SK-N-SH (cell line): ENCODE data around the gene LRRC17. TPM values are rescaled to one million over a fixed set of nuclear protein-coding genes. Genes with fewer than 3 reads are reported as not detected.

Experiments used
- CTCF ChIA-PET: fragments of 300-600, 350-600 bp; formaldehyde crosslinking; extraction: SDS; loops from one replicate; lab custom pipeline; 2021; lab: Yijun Ruan, JAX
- POLR2A ChIA-PET: fragments of 350-600 bp; sonication (Branson Sonifier 250); formaldehyde crosslinking; extraction: SDS; loops from one replicate; lab custom pipeline; 2020; ENCODE audit warnings: antibody characterized with exemption, inconsistent platforms; lab: Yijun Ruan, JAX
- DNase-seq: peaks from one replicate; pipeline ENCODE4 v3.0.0; 2012
- H2AFZ ChIP-seq: fragments of 200-600 bp; sonication (generic); 2 replicates; pipeline ENCODE4 v1.8.1; 2016; ENCODE audit warnings: antibody characterized with exemption, mild to moderate bottlenecking, low read depth
- H3F3A ChIP-seq: fragments of 200-600 bp; sonication (generic); replicated peaks from 2 replicates; pipeline ENCODE3; 2016; ENCODE audit warnings: antibody characterized with exemption, mild to moderate bottlenecking; ENCODE audit not compliant: insufficient read depth
- H3K27ac ChIP-seq, 2 experiments: fragments of 200-500 bp in 1 of 2; fragments of 200-600 bp in 1 of 2; sonication (Bioruptor generic) in 1 of 2; sonication (generic), shearing (Covaris generic) in 1 of 2; 2 replicates each; pipeline versions ENCODE4 v1.5.1 to v1.6.1; 2014 to 2016; ENCODE audit warnings: low read depth in 2 of 2, inconsistent platforms in 1 of 2, low read length in 1 of 2, mild to moderate bottlenecking in 1 of 2, mixed read lengths in 1 of 2
- H3K27me3 ChIP-seq: fragments of 200-600 bp; sonication (generic), shearing (Covaris generic); 2 replicates; pipeline ENCODE4 v1.6.1; 2016; ENCODE audit warnings: mixed run types; ENCODE audit not compliant: insufficient read depth
- H3K36me3 ChIP-seq, 2 experiments: fragments of 200-500 bp in 1 of 2; fragments of 200-600 bp in 1 of 2; sonication (Bioruptor generic) in 1 of 2; sonication (generic) in 1 of 2; replicated peaks in 1 of 2; 2 replicates each; pipeline versions ENCODE3 to v1.5.1; 2014 to 2016; ENCODE audit warnings: low read length in 1 of 2, mild to moderate bottlenecking in 1 of 2; ENCODE audit not compliant: insufficient read depth in 2 of 2, control insufficient read depth in 1 of 2
- H3K4me1 ChIP-seq, 2 experiments: fragments of 200-500 bp in 1 of 2; fragments of 200-600 bp in 1 of 2; sonication (Bioruptor generic) in 1 of 2; sonication (generic), shearing (Covaris generic) in 1 of 2; 2 replicates each; pipeline versions ENCODE4 v1.5.1 to v1.6.1; 2014 to 2016; ENCODE audit warnings: low read depth in 1 of 2, low read length in 1 of 2, mixed run types in 1 of 2; ENCODE audit not compliant: insufficient read depth in 2 of 2, control insufficient read depth in 1 of 2
- H3K4me2 ChIP-seq: fragments of 200-600 bp; sonication (generic), shearing (Covaris generic); 2 replicates; pipeline ENCODE4 v1.6.1; 2017; ENCODE audit warnings: mixed run types
- H3K4me3 ChIP-seq, 2 experiments: fragments of 200-500 bp in 1 of 2; fragments of 200-600 bp in 1 of 2; sonication (Bioruptor generic) in 1 of 2; sonication (generic), shearing (Covaris generic) in 1 of 2; 2 replicates each; pipeline versions ENCODE4 v1.5.1 to v1.8.1; 2014 to 2016; ENCODE audit warnings: low read depth in 2 of 2, inconsistent platforms in 1 of 2, low read length in 1 of 2, mild to moderate bottlenecking in 1 of 2, mixed read lengths in 1 of 2, moderate library complexity in 1 of 2
- H3K79me2 ChIP-seq: fragments of 200-600 bp; sonication (generic); 2 replicates; pipeline ENCODE4 v1.8.1; 2017; ENCODE audit warnings: mild to moderate bottlenecking; ENCODE audit not compliant: insufficient read depth
- H3K9ac ChIP-seq: fragments of 200-600 bp; sonication (generic); 2 replicates; pipeline ENCODE4 v1.6.1; 2017; ENCODE audit warnings: mixed run types
- H3K9me2 ChIP-seq: fragments of 200-600 bp; sonication (generic); 2 replicates; pipeline ENCODE4 v1.6.1; 2017; ENCODE audit warnings: mixed run types
- H3K9me3 ChIP-seq: fragments of 200-600 bp; sonication (generic); 2 replicates; pipeline ENCODE4 v1.6.1; 2017; ENCODE audit warnings: mixed run types, mild to moderate bottlenecking, moderate library complexity
- H4K20me1 ChIP-seq: fragments of 200-600 bp; sonication (generic); 2 replicates; pipeline ENCODE4 v1.6.1; 2017; ENCODE audit warnings: mild to moderate bottlenecking, mixed run types; ENCODE audit not compliant: insufficient read depth
- ELF1 ChIP-seq: IDR thresholded peaks from 2 replicates; pipeline ENCODE4 v1.4.0; 2012
- EZH2phosphoT487 ChIP-seq: fragments of 200-600 bp; sonication (generic); IDR thresholded peaks from 2 replicates; pipeline ENCODE4 v1.6.1; 2017; ENCODE audit warnings: low read depth, mixed run types, mild to moderate bottlenecking, antibody characterized with exemption, moderate library complexity, borderline replicate concordance
- FOSL2 ChIP-seq: IDR thresholded peaks from 2 replicates; pipeline ENCODE4 v1.4.0; 2012; ENCODE audit warnings: low read depth, mild to moderate bottlenecking, moderate library complexity, borderline replicate concordance
- FOXM1 ChIP-seq: IDR thresholded peaks from 2 replicates; pipeline ENCODE4 v1.4.0; 2012; ENCODE audit warnings: low read depth, mild to moderate bottlenecking
- GATA2 ChIP-seq: sonication (generic); formaldehyde crosslinking; IDR thresholded peaks from 2 replicates; pipeline ENCODE4 v1.5.0; 2020; ENCODE audit warnings: mild to moderate bottlenecking, missing genetic modification reagents
- MEF2A ChIP-seq: IDR thresholded peaks from 2 replicates; pipeline ENCODE4 v1.4.0; 2012; ENCODE audit warnings: low read depth, borderline replicate concordance
- MXI1 ChIP-seq: IDR thresholded peaks from 2 replicates; pipeline ENCODE4 v1.6.1; 2012; ENCODE audit warnings: mild to moderate bottlenecking, low read depth, low read length, improper control_type of control experiment
- NRF1 ChIP-seq: IDR thresholded peaks from 2 replicates; pipeline ENCODE4 v1.6.1; 2012; ENCODE audit warnings: low read depth, mild to moderate bottlenecking, low read length
- POLR2AphosphoS5 ChIP-seq: IDR thresholded peaks from 2 replicates; pipeline ENCODE4 v1.6.1; 2012; ENCODE audit warnings: low read depth, low read length
- RCOR1 ChIP-seq: fragments of 150-350 bp; IDR thresholded peaks from 2 replicates; pipeline ENCODE4 v1.6.1; 2017; ENCODE audit warnings: antibody characterized with exemption, low read length
- RFX5 ChIP-seq: IDR thresholded peaks from 2 replicates; pipeline ENCODE4 v1.6.1; 2012; ENCODE audit warnings: mild to moderate bottlenecking, improper control_type of control experiment, low read length
- RXRA ChIP-seq: IDR thresholded peaks from 2 replicates; pipeline ENCODE4 v1.4.0; 2012; ENCODE audit warnings: low read depth, mild to moderate bottlenecking, borderline replicate concordance
- SIN3A ChIP-seq: IDR thresholded peaks from 2 replicates; pipeline ENCODE4 v1.6.1; 2012; ENCODE audit warnings: low read depth, mild to moderate bottlenecking, low read length, moderate library complexity, borderline replicate concordance
- SMC3 ChIP-seq: IDR thresholded peaks from 2 replicates; pipeline ENCODE4 v1.6.1; 2012; ENCODE audit warnings: low read depth, low read length, improper control_type of control experiment
- TAF1 ChIP-seq: IDR thresholded peaks from 2 replicates; pipeline ENCODE4 v1.6.1; 2012; ENCODE audit warnings: low read depth, mild to moderate bottlenecking, low read length, moderate library complexity, borderline replicate concordance
- TCF12 ChIP-seq: IDR thresholded peaks from 2 replicates; pipeline ENCODE4 v1.4.0; 2012
- TEAD4 ChIP-seq: IDR thresholded peaks from 2 replicates; pipeline ENCODE4 v1.4.0; 2012; ENCODE audit warnings: mild to moderate bottlenecking, borderline replicate concordance; ENCODE audit not compliant: insufficient read depth
- YY1 ChIP-seq: IDR thresholded peaks from 2 replicates; pipeline ENCODE4 v1.4.0; 2012; ENCODE audit warnings: low read depth, mild to moderate bottlenecking
- WGBS: methylation state at CpG from one replicate; pipeline ENCODE4 v1.1.6; 2017; ENCODE audit warnings: low lambda C conversion rate; 5-methylcytosine and 5-hydroxymethylcytosine counted together
- polyA plus RNA-seq, 3 experiments: library from polyadenylated mRNA; depleted of rRNA; stranded (reverse); fragments of >200 nt; gene quantifications; 2 replicates each; pipeline ENCODE4 v1.2.3, GENCODE V29; 2012
- TF ChIP-seq, protein P1 (sequence below): IDR thresholded peaks from 2 replicates; pipeline ENCODE4 v1.4.0; 2012; ENCODE audit warnings: low read depth, borderline replicate concordance
- TF ChIP-seq, protein P2 (sequence below): fragments of 150-350 bp; IDR thresholded peaks from 2 replicates; pipeline ENCODE4 v1.6.1; 2016; ENCODE audit warnings: mild to moderate bottlenecking, low read depth, low read length
- TF ChIP-seq, protein P3 (sequence below): fragments of 150-350 bp; IDR thresholded peaks from 2 replicates; pipeline ENCODE4 v1.6.1; 2017; ENCODE audit warnings: antibody characterized with exemption, low read length, low read depth, borderline replicate concordance
- TF ChIP-seq, protein P4 (sequence below): IDR thresholded peaks from 2 replicates; pipeline ENCODE4; 2012
- TF ChIP-seq, protein P5 (sequence below): IDR thresholded peaks from 2 replicates; pipeline ENCODE4 v1.6.1; 2012; ENCODE audit warnings: mild to moderate bottlenecking, low read depth, low read length, moderate library complexity
- TF ChIP-seq, protein P6 (sequence below): fragments of 200-600 bp; sonication (generic); IDR thresholded peaks from 2 replicates; pipeline ENCODE4 v1.6.1; 2017; ENCODE audit warnings: antibody characterized with exemption, mild to moderate bottlenecking, moderate library complexity

The LRRC17 gene
- polyA plus RNA-seq, 1 of the 3 experiments (the other 2 are of a cell fraction): 101 TPM

DNA sequence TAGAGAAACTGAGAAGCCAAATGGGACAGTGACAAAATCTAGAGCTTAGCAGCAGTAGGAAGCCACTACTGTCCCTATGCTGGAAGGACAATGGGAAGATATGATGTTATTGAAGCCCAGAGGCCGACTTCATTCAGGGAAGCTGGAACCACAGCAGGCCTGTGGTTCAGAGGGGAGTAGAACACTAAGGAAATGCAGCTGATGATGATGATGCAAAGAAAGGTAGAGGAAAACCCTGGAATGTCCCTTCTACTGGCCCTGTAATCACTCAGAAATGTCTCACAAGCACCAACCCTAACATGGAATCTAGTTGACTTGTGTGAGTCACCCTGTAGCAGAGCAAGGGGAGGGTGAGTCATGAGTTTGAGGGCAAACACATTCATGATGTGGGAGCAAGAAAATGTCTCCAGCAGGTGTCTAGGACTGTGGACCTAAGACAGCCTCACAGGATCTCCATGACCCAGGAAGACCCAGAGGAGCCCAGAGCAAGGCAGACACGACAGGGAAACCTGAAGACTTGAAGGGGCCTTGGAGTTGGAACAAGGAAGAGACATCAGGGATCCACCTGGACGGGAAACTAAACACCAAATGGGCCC lies 37.0 kb upstream of the LRRC17 start:
- CTCF ChIA-PET: no interaction called here
- 38% methylated on average over 3 of the region's 3 CpGs for WGBS
- no peak for DNase-seq
- TF ChIP-seq GATA2 (CRISPR knock-in tag) (no peak), MEF2A (peak; percentile 79), ELF1 (no peak; the same call in 1 of the 2 replicates), RCOR1 (no peak), RFX5 (no peak), SMC3 (no peak), TCF12 (peak; percentile 99), NRF1 (no peak), MXI1 (no peak), FOSL2 (peak; percentile 100), SIN3A (peak; percentile 90; the same call in 1 of the 2 replicates), YY1 (peak; percentile 76; the same call in 1 of the 2 replicates), RXRA (peak; percentile 98), TAF1 (0 out of 2 replicates have a peak, but pooled peaks have one; percentile 41), TEAD4 (peak; percentile 100), EZH2phosphoT487 (no peak), FOXM1 (peak; percentile 91), POLR2AphosphoS5 (peak; percentile 96)
- TF ChIP-seq, protein P1, sequence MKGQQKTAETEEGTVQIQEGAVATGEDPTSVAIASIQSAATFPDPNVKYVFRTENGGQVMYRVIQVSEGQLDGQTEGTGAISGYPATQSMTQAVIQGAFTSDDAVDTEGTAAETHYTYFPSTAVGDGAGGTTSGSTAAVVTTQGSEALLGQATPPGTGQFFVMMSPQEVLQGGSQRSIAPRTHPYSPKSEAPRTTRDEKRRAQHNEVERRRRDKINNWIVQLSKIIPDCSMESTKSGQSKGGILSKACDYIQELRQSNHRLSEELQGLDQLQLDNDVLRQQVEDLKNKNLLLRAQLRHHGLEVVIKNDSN: peak; percentile 52; the same call in 1 of the 2 replicates
- TF ChIP-seq, protein P2, sequence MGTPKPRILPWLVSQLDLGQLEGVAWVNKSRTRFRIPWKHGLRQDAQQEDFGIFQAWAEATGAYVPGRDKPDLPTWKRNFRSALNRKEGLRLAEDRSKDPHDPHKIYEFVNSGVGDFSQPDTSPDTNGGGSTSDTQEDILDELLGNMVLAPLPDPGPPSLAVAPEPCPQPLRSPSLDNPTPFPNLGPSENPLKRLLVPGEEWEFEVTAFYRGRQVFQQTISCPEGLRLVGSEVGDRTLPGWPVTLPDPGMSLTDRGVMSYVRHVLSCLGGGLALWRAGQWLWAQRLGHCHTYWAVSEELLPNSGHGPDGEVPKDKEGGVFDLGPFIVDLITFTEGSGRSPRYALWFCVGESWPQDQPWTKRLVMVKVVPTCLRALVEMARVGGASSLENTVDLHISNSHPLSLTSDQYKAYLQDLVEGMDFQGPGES: no peak
- TF ChIP-seq, protein P3, sequence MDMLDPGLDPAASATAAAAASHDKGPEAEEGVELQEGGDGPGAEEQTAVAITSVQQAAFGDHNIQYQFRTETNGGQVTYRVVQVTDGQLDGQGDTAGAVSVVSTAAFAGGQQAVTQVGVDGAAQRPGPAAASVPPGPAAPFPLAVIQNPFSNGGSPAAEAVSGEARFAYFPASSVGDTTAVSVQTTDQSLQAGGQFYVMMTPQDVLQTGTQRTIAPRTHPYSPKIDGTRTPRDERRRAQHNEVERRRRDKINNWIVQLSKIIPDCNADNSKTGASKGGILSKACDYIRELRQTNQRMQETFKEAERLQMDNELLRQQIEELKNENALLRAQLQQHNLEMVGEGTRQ: no peak
- TF ChIP-seq, protein P4, sequence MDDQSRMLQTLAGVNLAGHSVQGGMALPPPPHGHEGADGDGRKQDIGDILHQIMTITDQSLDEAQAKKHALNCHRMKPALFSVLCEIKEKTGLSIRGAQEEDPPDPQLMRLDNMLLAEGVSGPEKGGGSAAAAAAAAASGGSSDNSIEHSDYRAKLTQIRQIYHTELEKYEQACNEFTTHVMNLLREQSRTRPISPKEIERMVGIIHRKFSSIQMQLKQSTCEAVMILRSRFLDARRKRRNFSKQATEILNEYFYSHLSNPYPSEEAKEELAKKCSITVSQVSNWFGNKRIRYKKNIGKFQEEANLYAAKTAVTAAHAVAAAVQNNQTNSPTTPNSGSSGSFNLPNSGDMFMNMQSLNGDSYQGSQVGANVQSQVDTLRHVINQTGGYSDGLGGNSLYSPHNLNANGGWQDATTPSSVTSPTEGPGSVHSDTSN: peak; percentile 97
- TF ChIP-seq, protein P5, sequence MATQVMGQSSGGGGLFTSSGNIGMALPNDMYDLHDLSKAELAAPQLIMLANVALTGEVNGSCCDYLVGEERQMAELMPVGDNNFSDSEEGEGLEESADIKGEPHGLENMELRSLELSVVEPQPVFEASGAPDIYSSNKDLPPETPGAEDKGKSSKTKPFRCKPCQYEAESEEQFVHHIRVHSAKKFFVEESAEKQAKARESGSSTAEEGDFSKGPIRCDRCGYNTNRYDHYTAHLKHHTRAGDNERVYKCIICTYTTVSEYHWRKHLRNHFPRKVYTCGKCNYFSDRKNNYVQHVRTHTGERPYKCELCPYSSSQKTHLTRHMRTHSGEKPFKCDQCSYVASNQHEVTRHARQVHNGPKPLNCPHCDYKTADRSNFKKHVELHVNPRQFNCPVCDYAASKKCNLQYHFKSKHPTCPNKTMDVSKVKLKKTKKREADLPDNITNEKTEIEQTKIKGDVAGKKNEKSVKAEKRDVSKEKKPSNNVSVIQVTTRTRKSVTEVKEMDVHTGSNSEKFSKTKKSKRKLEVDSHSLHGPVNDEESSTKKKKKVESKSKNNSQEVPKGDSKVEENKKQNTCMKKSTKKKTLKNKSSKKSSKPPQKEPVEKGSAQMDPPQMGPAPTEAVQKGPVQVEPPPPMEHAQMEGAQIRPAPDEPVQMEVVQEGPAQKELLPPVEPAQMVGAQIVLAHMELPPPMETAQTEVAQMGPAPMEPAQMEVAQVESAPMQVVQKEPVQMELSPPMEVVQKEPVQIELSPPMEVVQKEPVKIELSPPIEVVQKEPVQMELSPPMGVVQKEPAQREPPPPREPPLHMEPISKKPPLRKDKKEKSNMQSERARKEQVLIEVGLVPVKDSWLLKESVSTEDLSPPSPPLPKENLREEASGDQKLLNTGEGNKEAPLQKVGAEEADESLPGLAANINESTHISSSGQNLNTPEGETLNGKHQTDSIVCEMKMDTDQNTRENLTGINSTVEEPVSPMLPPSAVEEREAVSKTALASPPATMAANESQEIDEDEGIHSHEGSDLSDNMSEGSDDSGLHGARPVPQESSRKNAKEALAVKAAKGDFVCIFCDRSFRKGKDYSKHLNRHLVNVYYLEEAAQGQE: peak; percentile 72; the same call in 1 of the 2 replicates
- TF ChIP-seq, protein P6, sequence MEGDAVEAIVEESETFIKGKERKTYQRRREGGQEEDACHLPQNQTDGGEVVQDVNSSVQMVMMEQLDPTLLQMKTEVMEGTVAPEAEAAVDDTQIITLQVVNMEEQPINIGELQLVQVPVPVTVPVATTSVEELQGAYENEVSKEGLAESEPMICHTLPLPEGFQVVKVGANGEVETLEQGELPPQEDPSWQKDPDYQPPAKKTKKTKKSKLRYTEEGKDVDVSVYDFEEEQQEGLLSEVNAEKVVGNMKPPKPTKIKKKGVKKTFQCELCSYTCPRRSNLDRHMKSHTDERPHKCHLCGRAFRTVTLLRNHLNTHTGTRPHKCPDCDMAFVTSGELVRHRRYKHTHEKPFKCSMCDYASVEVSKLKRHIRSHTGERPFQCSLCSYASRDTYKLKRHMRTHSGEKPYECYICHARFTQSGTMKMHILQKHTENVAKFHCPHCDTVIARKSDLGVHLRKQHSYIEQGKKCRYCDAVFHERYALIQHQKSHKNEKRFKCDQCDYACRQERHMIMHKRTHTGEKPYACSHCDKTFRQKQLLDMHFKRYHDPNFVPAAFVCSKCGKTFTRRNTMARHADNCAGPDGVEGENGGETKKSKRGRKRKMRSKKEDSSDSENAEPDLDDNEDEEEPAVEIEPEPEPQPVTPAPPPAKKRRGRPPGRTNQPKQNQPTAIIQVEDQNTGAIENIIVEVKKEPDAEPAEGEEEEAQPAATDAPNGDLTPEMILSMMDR: peak; percentile 35; the same call in 1 of the 2 replicates

More for the DNA sequence above, 37.0 kb upstream of the LRRC17 start:
- Histone ChIP-seq H3K9ac (peak overlapping the region; percentile 80), H4K20me1 (no peaks in the 10 kb centered on the region), H3K27me3 (no peaks in the 10 kb centered on the region), H3K36me3 (no peaks in the 10 kb centered on the region), H3F3A (peaks cover 51% of the 10 kb centered on the region), H3K27ac (peak overlapping the region; percentile 64 to 100; a peak in 3 of 4 replicates), H3K4me1 (peaks cover 0 to 51% of the 10 kb centered on the region in 2 experiments; a peak in 2 of 4 replicates), H3K4me3 (no peak overlapping the region), H3K4me2 (peak overlapping the region; percentile 36), H3K79me2 (no peaks in the 10 kb centered on the region), H3K9me3 (no peaks in the 10 kb centered on the region), H2AFZ (no peak overlapping the region), H3K9me2 (no peaks in the 10 kb centered on the region)
- POLR2A ChIA-PET: no interaction called here
